Activated naive CD4-positive, alpha-beta T cell (primary cell): ENCODE data around the gene ITSN1.
"Not testable (repeated sequence)": the region's sequence is repeated elsewhere in the genome, so short reads cannot be mapped to it uniquely, and the experiment has no call there.

Experiments used
- DNase-seq, 4 experiments: peaks; one replicate each; lab custom pipeline; 2025; lab: John Stamatoyannopoulos, UW

The ITSN1 gene

GRCh38 chr21:33843216-33843615 lies 200.9 kb downstream of the ITSN1 start:
- DNase-seq: no peak

GRCh38 chr21:33844104-33844889 lies 202.0 kb downstream of the ITSN1 start:
- DNase-seq: no peak

DNA sequence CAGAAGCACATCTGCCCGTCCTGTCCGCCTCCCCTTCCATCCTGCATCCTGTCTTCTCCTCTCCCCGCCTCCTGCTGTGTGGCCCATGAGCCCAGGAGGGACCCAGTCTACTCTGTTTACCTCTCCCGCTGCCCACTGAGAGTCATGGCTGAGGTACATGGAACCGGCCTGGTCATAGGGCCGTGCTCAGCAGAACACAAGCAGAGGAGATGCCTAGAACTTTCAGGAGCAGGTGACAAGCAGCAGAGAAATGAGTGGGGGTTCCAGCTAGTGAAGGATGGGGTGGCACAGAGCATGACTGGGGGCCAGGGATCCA lies 202.5 kb downstream of the ITSN1 start:
- no peak for DNase-seq

DNA sequence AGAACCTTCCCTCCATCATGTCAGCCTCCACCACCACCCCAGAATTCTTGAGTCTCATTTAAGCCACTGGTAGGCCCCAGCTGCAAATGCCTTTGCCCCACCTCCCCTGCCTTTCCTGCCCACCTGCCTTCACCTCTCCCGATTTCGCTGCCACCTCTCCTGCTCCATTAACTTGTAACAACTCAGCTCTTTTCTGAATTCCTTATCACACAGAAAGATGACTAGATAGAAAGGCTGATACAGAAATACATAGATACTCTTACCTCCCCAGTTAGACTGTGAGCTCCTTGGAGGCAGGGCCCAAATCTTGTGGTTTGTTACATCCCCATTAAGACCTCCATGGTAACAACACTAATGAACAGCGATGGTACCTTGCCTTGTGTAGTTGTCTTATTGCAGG lies 203.8 kb downstream of the ITSN1 start:
- DNase-seq: no peak

- DNase-seq: no peak
These were observed 205.4 kb downstream of the ITSN1 start for GRCh38 chr21:33847588-33848248.

DNA sequence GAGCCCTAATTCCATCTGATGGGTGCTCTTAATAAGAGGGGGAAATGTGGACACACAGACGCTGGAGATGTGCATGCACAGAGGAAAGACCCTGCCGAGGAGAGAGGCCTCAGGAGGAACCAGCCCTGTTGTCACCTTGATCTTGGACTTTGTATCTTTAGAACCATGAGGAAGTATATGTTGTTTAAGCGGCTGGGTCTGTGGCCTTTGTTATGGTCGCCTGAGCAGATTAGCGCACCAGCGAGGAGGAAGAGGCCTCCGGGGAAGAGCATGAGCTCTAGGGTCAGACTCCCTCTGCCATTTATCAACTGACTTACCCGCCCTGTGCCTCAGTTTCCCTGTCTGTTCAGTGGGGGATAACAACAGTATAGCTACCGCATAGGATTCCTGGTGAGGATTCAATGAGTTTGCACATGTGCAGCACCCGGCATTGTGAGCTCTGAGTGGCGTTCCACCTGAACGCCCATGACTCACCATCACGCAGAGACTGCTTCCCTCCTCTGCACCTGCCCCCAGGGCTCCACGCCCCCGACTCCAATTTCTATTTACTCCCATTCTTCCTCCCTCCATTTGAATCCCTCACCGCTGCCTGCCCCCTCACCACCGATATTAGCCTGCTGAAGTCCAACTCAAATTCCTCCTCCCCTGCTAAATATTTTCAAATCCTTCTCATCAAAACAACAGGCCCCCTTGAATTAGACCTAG lies 206.1 kb downstream of the ITSN1 start:
- no peak for DNase-seq

DNA sequence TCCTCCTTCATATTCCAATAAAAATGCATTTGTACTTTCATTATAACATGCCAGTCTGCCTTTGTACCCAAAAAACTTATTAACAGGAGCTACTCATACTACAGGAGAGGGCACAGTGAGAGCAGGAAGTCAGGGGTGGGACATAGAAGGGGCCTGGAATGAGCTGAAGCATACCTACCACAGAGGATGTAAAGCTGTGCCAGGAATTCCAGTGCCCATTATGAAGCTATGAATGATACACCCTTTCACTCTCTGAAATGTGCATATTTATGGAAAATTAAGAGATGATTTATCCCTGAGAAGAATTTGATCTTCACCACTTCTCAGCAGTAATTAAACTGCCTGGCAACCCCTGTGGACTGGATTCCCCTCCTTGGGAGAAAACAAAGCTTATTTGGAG lies 207.5 kb downstream of the ITSN1 start:
- no peak for DNase-seq

GRCh38 chr21:33850401-33850800 lies 208.1 kb downstream of the ITSN1 start:
- DNase-seq: no peak

- DNase-seq: no peak
These were observed 208.7 kb downstream of the ITSN1 start for GRCh38 chr21:33850985-33851384.

GRCh38 chr21:33852485-33852884 lies 210.2 kb downstream of the ITSN1 start:
- DNase-seq: no peak

DNA sequence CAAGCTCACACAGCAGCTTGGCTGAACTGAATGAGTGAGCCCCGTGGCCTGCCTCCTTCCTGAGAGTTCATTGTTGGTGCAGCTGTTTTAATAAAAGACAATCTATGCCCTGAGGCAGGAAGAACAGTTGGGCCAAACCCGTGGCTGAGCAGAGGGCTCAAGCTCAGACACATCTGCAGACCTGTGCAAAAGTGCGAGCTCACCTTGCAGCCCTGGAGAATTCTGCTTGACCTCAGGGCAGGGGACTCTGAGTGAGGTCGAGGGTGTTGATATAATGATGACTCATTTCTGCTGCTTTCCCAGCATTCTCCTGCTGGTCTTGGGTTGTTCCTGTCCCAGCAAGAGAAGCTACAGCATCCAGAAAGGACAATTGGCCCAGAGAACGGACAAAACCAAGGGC lies 212.3 kb downstream of the ITSN1 start:
- no peak for DNase-seq

GRCh38 chr21:33855190-33855589 lies 212.9 kb downstream of the ITSN1 start:
- DNase-seq: no peak

DNA sequence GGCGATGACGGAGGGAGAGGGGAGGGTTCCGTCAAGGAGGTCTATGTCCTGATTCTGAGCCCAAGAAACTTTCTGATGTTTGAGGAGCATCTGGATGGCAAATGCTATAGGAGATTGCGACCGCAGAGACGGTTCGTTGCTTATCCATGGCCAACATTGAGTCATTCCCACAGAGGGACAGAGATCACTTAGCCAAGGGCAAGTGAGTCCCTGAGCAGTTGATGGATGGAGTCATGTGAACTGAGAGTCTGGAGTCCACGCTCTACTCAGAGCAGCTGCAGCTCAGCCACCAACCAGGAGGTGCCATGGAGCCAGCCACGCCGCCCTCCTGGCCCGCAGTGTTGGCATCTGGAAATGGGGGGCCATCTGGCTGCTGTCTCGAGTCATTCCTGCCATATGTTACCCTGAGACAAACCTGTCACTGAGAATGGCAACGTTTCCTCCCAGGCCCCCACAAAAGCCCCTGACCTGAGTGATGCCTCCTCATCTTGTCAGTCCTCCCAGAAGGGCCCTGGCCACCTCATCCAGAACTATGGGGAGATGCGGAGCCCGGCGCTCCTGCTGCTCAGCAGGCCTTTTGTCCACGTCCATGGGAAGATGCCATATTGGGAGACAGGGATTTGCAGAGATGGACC lies 214.7 kb downstream of the ITSN1 start:
- DNase-seq: no peak

DNA sequence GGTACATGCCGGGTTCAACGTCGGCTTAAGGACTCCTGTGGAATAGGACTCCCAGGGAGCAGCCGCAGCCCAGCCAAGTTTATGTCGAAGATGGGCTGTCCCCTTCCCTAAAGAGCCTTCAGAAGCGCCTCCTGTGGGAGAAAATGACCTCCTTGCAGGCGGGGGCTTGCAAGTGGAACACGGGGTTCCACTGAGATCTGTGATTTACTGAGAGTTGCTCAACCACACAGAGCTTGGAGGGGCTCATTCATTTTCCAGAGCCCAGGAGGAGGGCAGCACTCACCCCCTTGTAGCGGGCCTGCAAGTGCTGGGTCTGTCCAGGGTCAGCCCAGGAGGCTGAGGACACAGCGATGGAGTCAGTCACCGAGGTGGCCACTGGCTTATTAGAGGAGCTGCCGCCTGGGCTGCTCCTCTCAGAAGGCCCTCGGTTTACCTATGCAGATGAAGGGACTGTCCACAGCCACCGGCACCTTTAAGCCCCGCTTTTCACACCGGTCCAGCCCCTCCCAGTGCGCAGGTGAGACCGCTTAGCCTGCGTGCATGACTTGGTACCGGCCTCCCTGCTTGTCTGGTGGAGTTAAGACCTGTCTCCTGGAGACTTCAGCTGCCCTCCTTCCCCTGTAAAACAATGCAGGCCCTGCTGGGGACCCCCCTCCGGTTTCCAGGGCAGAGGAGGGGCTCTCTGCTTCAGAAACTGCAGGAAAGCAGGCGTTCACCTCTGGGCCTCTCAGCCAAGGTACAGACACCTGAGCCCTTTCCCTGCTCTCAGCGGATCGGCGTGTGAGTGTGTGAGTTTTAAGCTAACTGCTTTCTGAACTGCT lies 215.8 kb downstream of the ITSN1 start:
- no peak for DNase-seq

DNA sequence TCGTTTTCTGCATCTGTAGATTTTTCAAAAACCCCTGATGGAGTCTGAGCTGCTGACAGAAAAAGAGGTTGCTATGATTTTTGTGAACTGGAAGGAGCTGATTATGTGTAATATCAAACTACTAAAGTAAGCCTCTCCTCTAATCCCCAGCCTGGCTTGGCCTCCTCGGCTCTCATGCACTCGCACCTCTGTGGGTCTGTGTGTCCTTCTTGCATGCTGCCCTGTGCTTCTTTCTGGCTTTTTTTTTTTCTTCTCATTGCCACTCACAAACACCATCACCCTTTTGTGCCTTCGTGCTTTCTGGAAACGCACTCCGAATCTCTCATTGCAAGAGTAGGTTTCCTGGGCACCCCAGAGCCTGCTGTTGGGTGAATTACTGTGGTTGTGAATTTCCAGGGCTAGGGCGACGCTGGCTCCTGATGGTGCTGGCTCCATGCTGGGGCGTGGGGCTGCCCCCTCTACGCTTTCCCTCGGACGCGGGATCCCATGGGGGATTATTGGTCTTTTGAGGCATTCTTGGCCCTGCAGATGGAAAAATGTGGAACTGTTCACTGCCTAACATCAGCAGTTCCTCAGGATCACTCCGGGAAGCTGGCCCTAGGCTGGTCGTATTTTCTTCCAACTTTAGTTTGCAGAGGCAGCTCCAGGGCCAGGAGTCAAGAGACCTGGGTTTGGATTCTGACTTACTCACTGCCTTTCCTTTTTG lies 216.5 kb downstream of the ITSN1 start:
- DNase-seq: no peak

GRCh38 chr21:33859373-33860102 lies 217.2 kb downstream of the ITSN1 start:
- no peak for DNase-seq

- no peak for DNase-seq
These were observed 218.1 kb downstream of the ITSN1 start for GRCh38 chr21:33860332-33860879.

DNA sequence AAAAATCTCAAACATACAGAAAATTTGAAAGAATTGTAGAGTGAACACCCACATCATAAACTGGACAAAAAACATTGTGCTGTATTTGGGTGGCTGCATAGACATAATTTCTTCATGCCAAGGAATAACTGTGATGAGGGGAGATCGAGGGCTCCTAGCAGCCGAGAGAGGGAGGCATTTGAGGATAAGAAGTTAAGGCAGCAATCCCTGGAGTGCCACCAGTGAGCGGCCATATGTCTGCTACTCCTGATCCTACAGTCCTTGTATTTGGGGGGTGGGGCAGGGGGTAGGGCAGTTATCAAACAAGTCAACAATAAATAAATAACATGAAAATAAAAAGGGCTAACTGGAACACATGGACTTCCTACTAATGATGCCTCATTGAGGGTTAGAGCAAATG lies 218.8 kb downstream of the ITSN1 start:
- no peak for DNase-seq

DNA sequence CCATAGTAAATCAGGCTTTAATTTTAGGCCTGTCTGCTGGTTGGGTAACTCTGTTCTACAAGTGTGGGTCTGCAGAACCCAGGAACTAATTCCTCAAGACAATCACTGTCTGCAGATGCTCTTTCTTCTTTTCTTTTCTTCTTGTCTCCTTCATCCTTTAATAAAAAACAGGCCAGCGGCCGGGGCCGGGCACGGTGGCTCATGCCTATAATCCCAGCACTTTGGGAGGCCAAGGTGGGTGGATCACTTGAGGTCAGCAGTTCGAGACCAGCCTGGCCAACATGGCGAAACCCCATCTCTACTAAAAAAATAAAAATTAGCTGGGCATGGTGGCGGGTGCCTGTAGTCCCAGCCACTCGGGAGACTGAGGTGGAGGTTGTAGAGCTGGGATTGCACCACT lies 220.9 kb downstream of the ITSN1 start:
- DNase-seq: not testable (repeated sequence)

- DNase-seq: no peak
These were observed 221.8 kb downstream of the ITSN1 start for GRCh38 chr21:33864150-33864549.
